Stomach (tissue), 9 donors: ENCODE measurements around the gene SARS1. TPM values are rescaled to one million over a fixed set of nuclear protein-coding genes. Genes with fewer than 3 reads are reported as not detected.

ENCODE experiments used
- DNase-seq, 2 donors: peaks; one replicate each; pipeline versions ENCODE4 v3.0.0 to v3.0.0-alpha.2; 2013 to 2019
- H3K27ac ChIP-seq, 5 donors: fragments of 200-600 bp in 4 of 5; sonication (generic) in 4 of 5; one replicate each; pipeline ENCODE4 v1.5.1; 2013 to 2019; ENCODE audit warnings: mild to moderate bottlenecking in 1 of 5, moderate library complexity in 1 of 5
- H3K27me3 ChIP-seq, 3 donors: fragments of 200-600 bp; sonication (generic); one replicate each; pipeline ENCODE4 v1.5.1; 2017 to 2019; ENCODE audit warnings: mixed run types in 1 of 3
- H3K36me3 ChIP-seq, 4 donors: fragments of 200-600 bp; sonication (generic); 1 replicate in 3 of 4; 2 replicates in 1 of 4; pipeline ENCODE4 v1.5.1; 2016 to 2019
- H3K4me1 ChIP-seq, 4 donors: fragments of 200-600 bp; sonication (generic); one replicate each; pipeline ENCODE4 v1.5.1; 2016 to 2019
- H3K4me3 ChIP-seq, 4 donors: fragments of 200-600 bp; sonication (generic) in 3 of 4; one replicate each; pipeline ENCODE4 v1.5.1; 2016 to 2019; ENCODE audit warnings: mild to moderate bottlenecking in 1 of 4
- H3K9me3 ChIP-seq, 4 donors: fragments of 200-600 bp; sonication (generic); one replicate each; pipeline ENCODE4 v1.5.1; 2016 to 2019
- EP300 ChIP-seq: sonication (generic); formaldehyde crosslinking; IDR thresholded peaks from one replicate; pipeline ENCODE4 v1.6.1; 2017; ENCODE audit warnings: antibody characterized with exemption
- POLR2A ChIP-seq, 4 donors: fragments of 450-650 bp; IDR thresholded peaks; one replicate each; pipeline ENCODE4 v1.6.1; 2016; ENCODE audit warnings: antibody characterized with exemption in 4 of 4, control low read depth in 2 of 4, mild to moderate bottlenecking in 1 of 4, moderate library complexity in 1 of 4
- POLR2AphosphoS5 ChIP-seq, 3 donors: sonication (generic); formaldehyde crosslinking; IDR thresholded peaks; one replicate each; pipeline ENCODE4 v1.6.1; 2016; ENCODE audit warnings: antibody characterized with exemption in 3 of 3
- WGBS, 5 donors: extraction: QIAGEN DNeasy Blood & Tissue Kit in 3 of 5; methylation state at CpG; one replicate each; pipeline versions ENCODE4 v1.1.5 to v1.1.7; 2013 to 2018; 5-methylcytosine and 5-hydroxymethylcytosine counted together
- intact Hi-C: fragments of 100-400 bp; cut with DNase I; formaldehyde crosslinking; loops from one replicate; pipeline ENCODE4 v1.15.1; 2023; ENCODE audit warnings: low total_unique reads
- polyA plus RNA-seq, 3 donors: library from polyadenylated mRNA; stranded (reverse); fragments of 200-250 nt; gene quantifications; one replicate each; pipeline ENCODE4 v1.2.3, GENCODE V29; 2013
- total RNA-seq, 5 donors: library from RNA; depleted of rRNA; stranded (reverse); fragments of >200 nt; gene quantifications; one replicate each; pipeline versions ENCODE4 v1.1.0 to v1.2.3, GENCODE V29; 2014 to 2016
- TF ChIP-seq, protein P1 (sequence below), 7 experiments: fragments of 450-650 bp in 4 of 7; fragments of 200-600 bp in 3 of 7; sonication (generic) in 3 of 7; IDR thresholded peaks; one replicate each; pipeline ENCODE4 v1.5.1; 2016 to 2019; ENCODE audit warnings: antibody characterized with exemption in 7 of 7, control low read depth in 2 of 7, mild to moderate bottlenecking in 1 of 7
- donor health status: healthy with polysubstance abuse.
- donor health status: Bipolar disorder and iron deficiency.
- donor health status: healthy.

The SARS1 gene
- total and polyA plus RNA-seq, 8 donors, result 80.8 to 232 (median 110) TPM

DNA sequence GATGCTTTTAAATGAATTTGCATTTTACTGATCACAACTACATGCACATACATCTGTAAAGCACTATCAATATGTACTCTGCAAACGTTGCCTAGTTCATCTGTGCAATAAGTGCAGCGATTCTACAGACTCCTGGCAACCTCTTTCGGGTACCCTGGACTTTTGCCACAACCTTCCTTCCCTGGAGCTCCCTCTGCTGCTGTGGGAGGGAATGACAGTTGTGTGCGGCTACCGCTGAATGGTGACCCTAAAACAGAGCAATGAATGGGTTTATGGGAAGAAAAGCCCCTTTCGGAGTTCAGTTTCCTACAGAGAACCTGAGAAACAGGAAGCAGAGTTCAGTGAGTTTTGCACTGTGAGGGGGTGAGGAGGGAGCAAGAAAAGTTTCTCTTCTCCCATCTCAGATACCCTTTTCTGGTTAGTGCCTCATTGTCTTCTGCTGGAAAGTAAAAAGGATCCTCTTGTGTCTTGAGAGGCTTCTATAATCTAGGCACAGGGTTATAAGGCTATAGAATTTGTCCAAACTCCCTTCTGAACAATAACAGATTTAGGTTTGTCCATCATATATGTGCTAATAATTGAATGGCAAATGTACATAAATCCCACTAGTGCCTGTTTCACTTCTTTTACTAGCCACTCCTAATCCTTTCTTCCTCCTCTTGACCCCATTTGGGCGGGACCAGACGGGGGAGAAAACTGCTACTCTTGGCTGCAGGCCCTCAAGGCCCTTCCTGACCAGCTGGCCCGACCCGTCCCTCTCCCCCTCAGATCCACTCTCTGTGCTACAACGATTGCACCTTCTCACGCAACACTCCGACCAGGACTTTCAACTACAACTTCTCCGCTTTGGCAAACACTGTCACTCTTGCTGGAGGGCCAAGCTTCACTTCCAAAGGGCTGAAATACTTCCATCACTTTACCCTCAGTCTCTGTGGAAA is 19.8 kb upstream of the SARS1 start:
- peak; percentile 64 to 79 for DNase-seq

DNA sequence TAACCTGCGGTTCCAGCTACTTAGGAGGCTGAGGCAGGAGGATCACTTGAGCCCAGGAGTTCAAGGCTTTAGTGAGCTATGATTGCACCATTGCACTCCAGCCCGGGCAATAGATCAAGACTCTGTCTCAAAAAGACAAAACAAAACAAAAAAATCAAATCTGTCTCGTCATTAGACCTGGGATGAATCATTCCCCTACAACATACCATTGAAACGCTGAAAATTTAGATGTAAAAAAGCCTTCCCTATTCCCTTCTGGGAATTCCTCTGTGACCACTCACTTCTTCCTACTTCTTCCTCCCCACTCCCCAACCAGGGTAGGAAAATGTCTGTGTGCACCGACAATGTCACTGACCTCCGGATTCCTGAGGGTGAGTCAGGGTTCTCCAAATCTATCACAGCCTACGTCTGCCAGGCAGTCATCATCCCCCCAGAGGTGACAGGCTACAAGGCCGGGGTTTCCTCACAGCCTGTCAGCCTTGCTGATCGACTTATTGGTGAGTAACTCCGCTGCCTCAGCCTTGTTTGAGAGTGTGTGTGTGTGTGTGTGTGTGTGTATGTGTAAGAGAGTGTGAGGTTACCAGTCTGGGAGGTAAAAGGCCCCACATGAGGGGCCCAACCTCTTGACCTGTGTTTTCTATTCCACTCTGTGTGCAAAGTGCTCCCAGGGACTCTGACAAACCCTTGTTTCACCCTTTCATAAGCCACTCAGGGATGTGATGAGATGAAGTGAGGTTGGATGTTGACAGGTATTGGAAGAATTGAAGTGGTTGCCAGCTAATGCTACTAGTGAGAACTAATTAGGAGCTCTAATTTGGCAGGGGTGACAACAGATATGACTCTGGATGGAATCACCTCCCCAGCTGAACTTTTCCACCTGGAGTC is 16.3 kb upstream of the SARS1 start:
- TF ChIP-seq, protein P1, sequence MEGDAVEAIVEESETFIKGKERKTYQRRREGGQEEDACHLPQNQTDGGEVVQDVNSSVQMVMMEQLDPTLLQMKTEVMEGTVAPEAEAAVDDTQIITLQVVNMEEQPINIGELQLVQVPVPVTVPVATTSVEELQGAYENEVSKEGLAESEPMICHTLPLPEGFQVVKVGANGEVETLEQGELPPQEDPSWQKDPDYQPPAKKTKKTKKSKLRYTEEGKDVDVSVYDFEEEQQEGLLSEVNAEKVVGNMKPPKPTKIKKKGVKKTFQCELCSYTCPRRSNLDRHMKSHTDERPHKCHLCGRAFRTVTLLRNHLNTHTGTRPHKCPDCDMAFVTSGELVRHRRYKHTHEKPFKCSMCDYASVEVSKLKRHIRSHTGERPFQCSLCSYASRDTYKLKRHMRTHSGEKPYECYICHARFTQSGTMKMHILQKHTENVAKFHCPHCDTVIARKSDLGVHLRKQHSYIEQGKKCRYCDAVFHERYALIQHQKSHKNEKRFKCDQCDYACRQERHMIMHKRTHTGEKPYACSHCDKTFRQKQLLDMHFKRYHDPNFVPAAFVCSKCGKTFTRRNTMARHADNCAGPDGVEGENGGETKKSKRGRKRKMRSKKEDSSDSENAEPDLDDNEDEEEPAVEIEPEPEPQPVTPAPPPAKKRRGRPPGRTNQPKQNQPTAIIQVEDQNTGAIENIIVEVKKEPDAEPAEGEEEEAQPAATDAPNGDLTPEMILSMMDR (IDR thresholded peaks at IDR 0.05), result no peak
- no peak for TF ChIP-seq POLR2A (IDR thresholded peaks at IDR 0.05)
- peak in 1 of 3 donors; percentile 24 for TF ChIP-seq POLR2AphosphoS5 (IDR thresholded peaks at IDR 0.05)
- no peak for TF ChIP-seq EP300
- Histone ChIP-seq H3K4me3 (no peak overlapping the region), H3K9me3 (no peaks in the 10 kb centered on the region), H3K4me1 (peaks cover 0 to 16% (median 7%) of the 10 kb centered on the region in 4 donors), H3K27me3 (no peaks in the 10 kb centered on the region), H3K27ac (peak overlapping the region in 3 of 5 donors; percentile 31 to 56 (median 44)), H3K36me3 (peaks cover 0 to 60% (median 39%) of the 10 kb centered on the region in 4 donors)
- no peak for DNase-seq
- intact Hi-C loops, result loop anchor here (10.0 kb wide), 1 partner anchor 83 kb away; the partner anchor contains the start of gene ELAPOR1
- 53 to 67% (median 60%) methylated on average over 10 of the region's 10 CpGs for WGBS, 5 donors

More for the DNA sequence above, 19.8 kb upstream of the SARS1 start:
- H3K9me3 ChIP-seq, result no peaks in the 10 kb centered on the region
- peaks cover 0 to 58% (median 29%) of the 10 kb centered on the region in 4 donors for H3K36me3 ChIP-seq
- H3K4me1 ChIP-seq, result peaks cover 0 to 16% (median 9%) of the 10 kb centered on the region in 4 donors
- H3K4me3 ChIP-seq, result no peak overlapping the region
- H3K27ac ChIP-seq, result no peak overlapping the region
- H3K27me3 ChIP-seq, result no peaks in the 10 kb centered on the region
- WGBS, 5 donors, result 41 to 51% (median 47%) methylated on average over 14 of the region's 14 CpGs
- intact Hi-C loops, result loop anchor here (10.0 kb wide), 1 partner anchor 79 kb away; the partner anchor contains the start of gene ELAPOR1
- no peak for TF ChIP-seq EP300
- no peak for TF ChIP-seq POLR2A (IDR thresholded peaks at IDR 0.05)
- TF ChIP-seq POLR2AphosphoS5 (IDR thresholded peaks at IDR 0.05), result peak in 1 of 3 donors; percentile 58
- TF ChIP-seq, protein P1 (IDR thresholded peaks at IDR 0.05), result peak in 5 of 7 experiments; percentile 50 to 81 (median 68)

DNA sequence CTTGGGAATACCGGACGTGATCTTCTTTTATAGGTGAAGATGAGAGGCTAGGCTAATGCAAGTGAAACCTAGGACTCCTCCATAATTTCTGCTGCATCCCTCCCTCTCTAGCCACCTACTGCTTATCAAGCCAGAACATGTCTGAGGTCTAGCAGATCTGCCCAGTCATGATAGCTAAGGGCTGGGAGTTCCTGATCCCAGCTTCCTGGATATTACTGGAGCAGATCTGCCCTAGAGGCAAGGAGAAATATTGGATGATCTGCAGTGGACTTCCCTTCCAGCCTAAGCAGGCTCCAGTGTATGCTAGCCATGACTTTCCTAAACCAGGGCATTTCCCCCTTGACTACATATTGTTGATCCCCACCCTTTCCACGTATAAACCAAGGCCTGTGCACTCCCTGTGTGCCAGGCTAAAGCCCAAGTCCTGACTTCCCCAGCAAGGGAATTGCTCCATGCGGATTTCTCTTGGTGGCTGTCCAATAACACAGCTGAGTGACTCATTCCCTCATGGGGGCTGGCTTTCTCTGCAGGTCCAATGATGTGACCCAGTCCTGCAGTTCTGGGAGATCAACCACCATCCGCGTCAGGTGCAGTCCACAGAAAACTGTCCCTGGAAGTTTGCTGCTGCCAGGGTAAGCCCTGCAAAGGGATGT is 15.5 kb upstream of the SARS1 start:
- no peaks in the 10 kb centered on the region for H3K27me3 ChIP-seq
- DNase-seq, result no peak
- peak overlapping the region in 4 of 5 donors; percentile 7 to 56 (median 38) for H3K27ac ChIP-seq
- H3K9me3 ChIP-seq, result no peaks in the 10 kb centered on the region
- H3K4me1 ChIP-seq, result peaks cover 0 to 16% (median 5%) of the 10 kb centered on the region in 4 donors
- peaks cover 0 to 63% (median 42%) of the 10 kb centered on the region in 4 donors for H3K36me3 ChIP-seq
- intact Hi-C loops, result loop anchor here (10.0 kb wide), 1 partner anchor 83 kb away; the partner anchor contains the start of gene ELAPOR1
- TF ChIP-seq, protein P1 (IDR thresholded peaks at IDR 0.05), result no peak
- TF ChIP-seq EP300 (no peak), POLR2A (IDR thresholded peaks at IDR 0.05) (no peak), POLR2AphosphoS5 (IDR thresholded peaks at IDR 0.05) (no peak)
- no peak overlapping the region for H3K4me3 ChIP-seq
- 56 to 79% (median 71%) methylated on average over 6 of the region's 6 CpGs for WGBS, 5 donors
